ENCODE measurements around the gene GRIN2D. TPM values are rescaled to one million over a fixed set of nuclear protein-coding genes. Genes with fewer than 3 reads are reported as not detected.

GRIN2D gene
- total RNA-seq (2022; extraction: Qiagen RNA extraction), result 5.6 to 8.5 TPM (median 8.1 TPM) in 5 replicates

GRCh38 chr19:48393559-48394330 lies at the start of gene GRIN2D:
TSS of gene GRIN2D (plus strand) at chr19:48393668. CDS start at chr19:48398393, 4,725 bp downstream.

GRCh38 chr19:48363810-48364597 lies 29.5 kb upstream of the GRIN2D start, which contains the start of the genes SYNGR4 and TMEM143:
TSS of gene SYNGR4 (plus strand) at chr19:48364367. CDS start at chr19:48365843, 1,476 bp downstream.
TSS of gene TMEM143 (minus strand) at chr19:48363940. CDS start at chr19:48363920, 20 bp downstream.

GRCh38 chr19:48391100-48392005 lies 2.1 kb upstream of the GRIN2D start, which contains the start of gene KDELR1:
TSS of gene KDELR1 (minus strand) at chr19:48391551. CDS start at chr19:48391358, 193 bp downstream.

Other genes with a start within 250 kb of the GRIN2D start
- gene LIG1, start 223.3 kb upstream of the GRIN2D start, total RNA-seq (2022; extraction: Qiagen RNA extraction), result 56.3 to 64.7 TPM (median 60.6 TPM) in 5 replicates
- gene ZSWIM9, start 223.0 kb upstream of the GRIN2D start, total RNA-seq (2022; extraction: Qiagen RNA extraction), result 5.2 to 7.4 TPM (median 6.5 TPM) in 5 replicates
- 15.1 to 17.4 TPM (median 15.8 TPM) in 5 replicates for gene CARD8, start 137.8 kb upstream of the GRIN2D start, total RNA-seq (2022; extraction: Qiagen RNA extraction)
- gene ZNF114, start 123.6 kb upstream of the GRIN2D start, total RNA-seq (2022; extraction: Qiagen RNA extraction), result 6.8 to 10.7 TPM (median 7.6 TPM) in 5 replicates
- gene EMP3, start 68.1 kb upstream of the GRIN2D start, total RNA-seq (2022; extraction: Qiagen RNA extraction), result 430 to 471 TPM (median 441 TPM) in 5 replicates
- gene TMEM143, start 29.7 kb upstream of the GRIN2D start, total RNA-seq (2022; extraction: Qiagen RNA extraction), result 3.3 to 5.0 TPM (median 4.4 TPM) in 5 replicates
- 2.0 to 3.8 TPM (median 3.0 TPM) in 5 replicates for gene SYNGR4, start 29.3 kb upstream of the GRIN2D start, total RNA-seq (2022; extraction: Qiagen RNA extraction)
- 392 to 442 TPM (median 433 TPM) in 5 replicates for gene KDELR1, start 2.1 kb upstream of the GRIN2D start, total RNA-seq (2022; extraction: Qiagen RNA extraction)
- gene GRWD1, start 52.3 kb downstream of the GRIN2D start, total RNA-seq (2022; extraction: Qiagen RNA extraction), result 109 to 124 TPM (median 114 TPM) in 5 replicates
- 0.80 to 1.6 TPM (median 1.1 TPM) in 5 replicates for gene KCNJ14, start 61.9 kb downstream of the GRIN2D start, total RNA-seq (2022; extraction: Qiagen RNA extraction)
- gene CYTH2, start 75.7 kb downstream of the GRIN2D start, total RNA-seq (2022; extraction: Qiagen RNA extraction), result 55.7 to 66.9 TPM (median 63.2 TPM) in 5 replicates
- 2.5 to 5.4 TPM (median 5.0 TPM) in 5 replicates for gene LMTK3, start 118.2 kb downstream of the GRIN2D start, total RNA-seq (2022; extraction: Qiagen RNA extraction)
- gene SULT2B1, start 158.5 kb downstream of the GRIN2D start, total RNA-seq (2022; extraction: Qiagen RNA extraction), result 13.7 to 18.5 TPM (median 15.6 TPM) in 5 replicates
- 0.06 TPM in 1 of 5 replicates, not detected in the others for gene SPACA4, start 213.1 kb downstream of the GRIN2D start, total RNA-seq (2022; extraction: Qiagen RNA extraction)
- 0.12 to 0.40 TPM (median 0.21 TPM) in 5 replicates for gene FAM83E, start 221.4 kb downstream of the GRIN2D start, total RNA-seq (2022; extraction: Qiagen RNA extraction)
- 3,280 to 3,604 TPM (median 3,357 TPM) in 5 replicates for gene RPL18, start 225.5 kb downstream of the GRIN2D start, total RNA-seq (2022; extraction: Qiagen RNA extraction)
- 10.1 to 17.9 TPM (median 15.0 TPM) in 5 replicates for gene SPHK2, start 225.8 kb downstream of the GRIN2D start, total RNA-seq (2022; extraction: Qiagen RNA extraction)
- 1.4 to 2.6 TPM (median 1.9 TPM) in 5 replicates for gene DBP, start 243.7 kb downstream of the GRIN2D start, total RNA-seq (2022; extraction: Qiagen RNA extraction)

Data from A549 treated with AZD2906 at 1 μM for 4 hours (cell line).